Activated CD4-positive, alpha-beta T cell treated with anti-CD3 and anti-CD28 coated beads for 36 hours (primary cell): Measurements from ENCODE around the gene SLC35B4. TPM values are rescaled to one million over a fixed set of nuclear protein-coding genes. Genes with fewer than 3 reads are reported as not detected.
"Not testable (repeated sequence)": the region's sequence is repeated elsewhere in the genome, so short reads cannot be mapped to it uniquely, and the experiment has no call there.

Source experiments
- ATAC-seq: fragments of 200-7000 bp; cut with Tn5 transposase; one replicate; pipeline ENCODE4 v1.10.0; 2021; ENCODE audit warnings: mild to moderate bottlenecking, moderate library complexity
- CTCF ChIA-PET: fragments of 350-600 bp; sonication (Branson Sonifier 250); formaldehyde crosslinking; loops from one replicate; lab custom pipeline; 2021; ENCODE audit warnings: antibody characterized with exemption; lab: Charles Lee
- POLR2A ChIA-PET: fragments of 350-600 bp; sonication (Branson Sonifier 250); formaldehyde crosslinking; loops from one replicate; lab custom pipeline; 2021; ENCODE audit warnings: antibody characterized with exemption, inconsistent platforms; lab: Charles Lee
- DNase-seq: peaks from one replicate; pipeline ENCODE4 v3.0.0-alpha.2; 2020
- H3K27ac Mint-ChIP-seq: one replicate; pipeline ENCODE4 v1.8.0; 2021; ENCODE audit warnings: mixed read lengths
- H3K27me3 Mint-ChIP-seq: one replicate; pipeline ENCODE4 v1.8.0; 2021; ENCODE audit warnings: mixed read lengths
- H3K36me3 Mint-ChIP-seq: one replicate; pipeline ENCODE4 v1.8.0; 2021; ENCODE audit warnings: low read depth, mixed read lengths
- H3K4me1 Mint-ChIP-seq: one replicate; pipeline ENCODE4 v1.8.0; 2021; ENCODE audit warnings: mixed read lengths
- H3K4me3 Mint-ChIP-seq: one replicate; pipeline ENCODE4 v1.8.0; 2021; ENCODE audit warnings: mild to moderate bottlenecking, moderate library complexity, mixed read lengths
- H3K9me3 Mint-ChIP-seq: one replicate; pipeline ENCODE4 v1.8.0; 2021; ENCODE audit warnings: low read depth, mixed read lengths
- intact Hi-C, 2 experiments: fragments of 100-400 bp; cut with DNase I in 1 of 2; cut with micrococcal nuclease in 1 of 2; formaldehyde crosslinking; loops; one replicate each; pipeline versions ENCODE4 v1.14.2 to v1.15.1; 2022 to 2024; cut with DNase I, micrococcal nuclease
- total RNA-seq, 2 experiments: library from RNA; stranded (reverse); gene quantifications; one replicate each; pipeline ENCODE4 v1.2.3, GENCODE V29; 2021

SLC35B4 gene
- total RNA-seq, 2 experiments from 2014 or later: 13.6 to 15.5 TPM

DNA sequence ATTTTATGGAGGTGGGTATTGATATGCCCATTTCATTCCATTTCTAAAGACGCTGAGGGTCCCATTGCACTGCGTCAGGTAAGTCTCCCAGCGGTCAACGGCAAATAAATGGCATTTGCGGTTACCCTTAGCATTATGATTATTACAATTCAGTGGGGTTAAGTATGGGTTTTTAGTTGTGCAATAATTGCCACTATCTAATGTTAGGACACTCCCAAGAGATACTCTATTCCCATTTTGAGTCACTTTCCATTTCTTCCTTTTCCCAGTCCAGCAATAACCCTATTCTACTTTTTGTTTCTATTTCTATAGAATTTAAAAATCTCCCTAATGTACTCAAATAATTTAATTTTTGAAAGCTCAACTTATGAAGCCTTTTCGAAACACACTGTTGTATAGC, 4.0 kb downstream of the SLC35B4 start:
- ChIA-PET CTCF (interaction anchor here (0.6 to 1.2 kb wide), 2 partner anchors 16 to 73 kb away, joined by 3 to 4 read pairs; no protein-coding TSS in a partner anchor), POLR2A (no interaction called here)
- Mint-ChIP-seq H3K4me3 (no peak overlapping the region), H3K27ac (no peak overlapping the region), H3K4me1 (peaks cover 15% of the 10 kb centered on the region), H3K9me3 (no peaks in the 10 kb centered on the region), H3K36me3 (no peaks in the 10 kb centered on the region), H3K27me3 (no peaks in the 10 kb centered on the region)
- no peak for DNase-seq
- ATAC-seq: no peak
- intact Hi-C loops: loop anchor here in 1 of 2 experiments (10.0 kb wide), 1 partner anchor 1242 kb away; the partner anchor contains the start of gene NUP205

DNA sequence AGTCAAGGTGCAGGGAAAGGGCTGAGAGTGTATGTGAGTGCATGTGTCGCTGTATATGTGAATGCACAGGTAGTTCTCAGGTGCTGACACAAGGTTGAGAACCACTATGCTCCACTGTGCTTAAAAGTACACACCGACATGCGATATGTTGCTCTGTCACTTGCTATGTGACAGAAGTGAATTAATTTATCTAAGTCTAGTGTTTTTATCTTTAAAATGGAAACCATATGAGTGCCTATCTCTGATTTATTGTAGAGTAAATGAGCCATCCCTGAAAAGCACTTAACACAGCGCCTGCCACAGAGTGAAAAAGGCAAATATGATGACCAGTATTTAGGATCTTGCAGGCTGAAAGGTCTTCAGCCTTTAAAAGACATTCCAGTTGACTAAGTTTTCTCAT, 4.9 kb downstream of the SLC35B4 start:
- intact Hi-C loops: loop anchor here in 1 of 2 experiments (10.0 kb wide), 1 partner anchor 1243 kb away; the partner anchor contains the start of gene NUP205
- H3K27me3 Mint-ChIP-seq: no peaks in the 10 kb centered on the region
- CTCF ChIA-PET: no interaction called here
- POLR2A ChIA-PET: no interaction called here
- no peak for DNase-seq
- no peak for ATAC-seq
- H3K4me1 Mint-ChIP-seq: peaks cover 9% of the 10 kb centered on the region
- H3K9me3 Mint-ChIP-seq: no peaks in the 10 kb centered on the region
- no peak overlapping the region for H3K4me3 Mint-ChIP-seq
- H3K36me3 Mint-ChIP-seq: no peaks in the 10 kb centered on the region
- H3K27ac Mint-ChIP-seq: no peak overlapping the region

DNA sequence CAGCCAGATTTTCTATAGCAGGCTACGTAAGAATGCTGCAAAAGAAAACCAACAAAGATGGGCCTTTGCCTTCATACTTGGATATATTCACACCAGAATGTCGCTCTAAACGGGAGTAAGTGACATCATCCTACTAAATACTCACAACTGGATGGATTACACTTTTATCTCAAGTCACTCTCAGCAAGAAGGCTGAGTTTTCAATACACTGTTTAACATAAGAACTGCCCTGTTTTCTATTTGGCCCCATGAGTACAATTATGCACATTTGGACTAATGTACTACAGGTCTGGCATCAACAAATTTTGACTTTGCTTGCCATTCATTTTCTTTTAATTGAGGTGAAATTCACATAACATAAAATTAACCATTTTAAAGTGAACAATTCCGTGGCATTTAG, 8.2 kb downstream of the SLC35B4 start:
- no peak for ATAC-seq
- H3K27me3 Mint-ChIP-seq: no peaks in the 10 kb centered on the region
- ChIA-PET CTCF (no interaction called here), POLR2A (no interaction called here)
- no peak overlapping the region for H3K4me3 Mint-ChIP-seq
- H3K27ac Mint-ChIP-seq: no peak overlapping the region
- DNase-seq: no peak
- intact Hi-C loops: no loop called here
- H3K36me3 Mint-ChIP-seq: peaks cover 19% of the 10 kb centered on the region
- H3K4me1 Mint-ChIP-seq: no peaks in the 10 kb centered on the region
- no peaks in the 10 kb centered on the region for H3K9me3 Mint-ChIP-seq

DNA sequence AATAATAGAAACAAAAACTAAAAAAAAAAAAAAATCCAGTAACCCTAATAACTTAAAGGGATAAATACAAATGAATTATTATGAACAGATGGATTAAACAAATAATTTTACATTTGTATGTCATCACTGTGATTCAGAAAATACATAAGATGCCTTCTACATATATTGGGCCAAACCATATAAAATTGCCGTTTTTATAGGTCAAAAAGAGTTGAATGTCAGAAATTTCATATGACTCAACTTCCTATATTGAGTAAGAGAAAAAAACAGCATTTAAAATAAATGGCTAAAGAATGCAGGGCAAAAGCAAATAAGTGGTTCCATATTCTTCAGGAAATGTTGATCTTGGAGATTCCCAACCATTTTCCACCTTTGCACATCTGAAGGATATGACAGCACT, 9.4 kb downstream of the SLC35B4 start:
- Mint-ChIP-seq H3K9me3 (no peaks in the 10 kb centered on the region), H3K27ac (no peak overlapping the region), H3K36me3 (peaks cover 19% of the 10 kb centered on the region), H3K4me3 (no peak overlapping the region), H3K27me3 (no peaks in the 10 kb centered on the region), H3K4me1 (no peaks in the 10 kb centered on the region)
- POLR2A ChIA-PET: no interaction called here
- ATAC-seq: no peak
- CTCF ChIA-PET: no interaction called here
- intact Hi-C loops: no loop called here
- DNase-seq: no peak

DNA sequence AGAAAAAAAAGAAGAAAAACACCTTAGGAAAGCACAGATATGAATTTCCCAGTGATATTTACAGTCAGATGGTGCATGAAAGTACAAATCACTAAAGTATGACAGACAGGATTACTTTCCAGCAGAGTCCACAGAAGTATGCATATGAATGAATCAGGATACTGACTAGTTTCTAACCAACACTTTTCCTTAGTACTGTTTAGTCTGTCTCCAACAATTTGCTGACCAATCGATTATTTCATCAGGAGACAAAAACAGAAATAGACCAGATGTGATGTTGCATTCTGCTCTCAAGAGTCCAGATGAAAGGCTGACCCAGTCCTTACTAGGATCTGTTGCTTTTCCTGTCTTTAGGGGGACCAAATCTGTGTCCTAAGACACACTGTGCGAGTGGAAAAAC, 14.6 kb downstream of the SLC35B4 start:
- Mint-ChIP-seq H3K9me3 (no peaks in the 10 kb centered on the region), H3K27ac (no peak overlapping the region), H3K4me3 (no peak overlapping the region), H3K36me3 (peaks cover 41% of the 10 kb centered on the region), H3K27me3 (no peaks in the 10 kb centered on the region), H3K4me1 (no peaks in the 10 kb centered on the region)
- intact Hi-C loops: no loop called here
- no peak for ATAC-seq
- ChIA-PET POLR2A (no interaction called here), CTCF (no interaction called here)
- no peak for DNase-seq

DNA sequence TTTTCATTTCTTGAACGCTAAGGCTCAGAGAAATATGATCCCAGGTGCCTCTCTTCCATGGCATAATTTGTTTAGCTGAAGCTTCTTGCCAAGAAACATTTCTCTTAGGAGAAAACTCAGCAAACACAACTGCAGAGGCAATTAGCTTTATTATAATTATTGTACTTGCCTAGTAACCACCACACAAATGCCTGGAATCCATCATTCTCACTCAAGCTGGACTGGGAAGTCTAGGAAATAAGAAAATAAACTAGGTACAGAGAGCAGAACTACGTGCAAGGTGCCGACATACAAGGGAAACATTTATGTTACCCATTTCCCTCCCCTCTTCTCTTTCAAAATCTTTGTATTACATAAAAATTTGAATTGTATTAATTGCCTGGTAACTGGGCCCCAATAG, 15.1 kb downstream of the SLC35B4 start:
- H3K27ac Mint-ChIP-seq: no peak overlapping the region
- H3K4me3 Mint-ChIP-seq: no peak overlapping the region
- ATAC-seq (no peak), DNase-seq (no peak)
- H3K36me3 Mint-ChIP-seq: peaks cover 43% of the 10 kb centered on the region
- POLR2A ChIA-PET: no interaction called here
- H3K27me3 Mint-ChIP-seq: no peaks in the 10 kb centered on the region
- H3K4me1 Mint-ChIP-seq: no peaks in the 10 kb centered on the region
- CTCF ChIA-PET: no interaction called here
- no peaks in the 10 kb centered on the region for H3K9me3 Mint-ChIP-seq
- intact Hi-C loops: no loop called here

DNA sequence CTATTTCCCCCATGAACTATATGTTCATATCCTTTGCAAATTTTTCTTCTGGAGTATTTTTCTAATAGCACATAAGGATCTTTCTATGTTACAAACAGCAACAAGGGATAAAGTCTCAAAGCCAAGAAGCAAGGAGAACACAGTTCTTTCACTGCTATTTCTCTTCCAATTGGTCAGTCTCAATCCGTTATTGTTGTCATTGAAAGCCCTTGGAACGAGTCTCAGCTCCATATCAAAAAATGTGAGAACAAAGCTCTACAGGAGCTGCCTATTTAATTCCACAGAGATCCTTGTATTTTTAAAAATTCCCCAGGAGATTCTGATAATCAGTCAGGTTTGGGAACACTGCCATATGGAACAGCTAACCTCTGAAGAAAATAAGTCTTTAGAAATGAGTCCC, 15.7 kb downstream of the SLC35B4 start:
- POLR2A ChIA-PET: no interaction called here
- H3K4me3 Mint-ChIP-seq: no peak overlapping the region
- intact Hi-C loops: no loop called here
- no peak overlapping the region for H3K27ac Mint-ChIP-seq
- H3K27me3 Mint-ChIP-seq: no peaks in the 10 kb centered on the region
- peaks cover 44% of the 10 kb centered on the region for H3K36me3 Mint-ChIP-seq
- no peaks in the 10 kb centered on the region for H3K9me3 Mint-ChIP-seq
- H3K4me1 Mint-ChIP-seq: no peaks in the 10 kb centered on the region
- ATAC-seq (no peak), DNase-seq (no peak)
- CTCF ChIA-PET: no interaction called here

DNA sequence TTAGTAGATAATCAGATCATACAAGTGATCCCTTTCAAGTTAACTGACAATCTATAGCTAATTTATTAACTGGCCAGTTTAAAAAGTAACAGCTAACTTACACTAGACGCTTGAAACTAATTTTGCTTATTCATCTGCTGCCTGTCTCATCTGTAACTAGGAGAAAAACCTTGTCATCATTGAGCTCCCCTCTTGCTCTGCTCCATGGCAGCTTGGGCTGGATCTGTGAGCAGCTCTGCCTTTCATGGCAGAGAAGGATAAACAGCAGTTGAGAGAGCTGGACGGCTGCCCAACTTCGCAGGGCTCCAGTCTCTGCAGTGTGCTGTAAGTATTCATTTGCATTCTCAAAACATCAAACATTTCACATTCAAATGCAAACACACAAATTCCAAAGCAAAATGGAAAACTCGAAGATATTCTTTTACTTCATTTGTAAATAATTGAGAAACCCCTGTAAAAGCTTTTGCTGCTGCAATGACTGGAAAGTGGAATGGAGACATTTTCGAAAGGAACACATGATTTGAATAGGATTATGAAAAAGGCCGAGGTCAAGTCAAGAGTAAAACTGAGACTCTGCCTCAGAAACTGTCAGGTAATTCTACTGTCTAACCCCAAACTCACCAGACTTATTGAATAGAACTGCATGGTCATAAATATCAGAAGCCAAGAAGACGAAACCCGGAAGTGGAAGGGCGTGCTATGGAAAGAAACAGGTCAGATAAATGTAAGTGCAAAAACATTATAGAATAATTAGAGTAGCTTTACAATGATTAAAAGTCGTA, 17.6 kb downstream of the SLC35B4 start:
- no peaks in the 10 kb centered on the region for H3K4me1 Mint-ChIP-seq
- intact Hi-C loops: no loop called here
- no peaks in the 10 kb centered on the region for H3K9me3 Mint-ChIP-seq
- DNase-seq (no peak), ATAC-seq (no peak)
- H3K4me3 Mint-ChIP-seq: no peak overlapping the region
- ChIA-PET POLR2A (no interaction called here), CTCF (interaction anchor here (0.6 kb wide), 1 partner anchor 66 kb away, joined by 3 read pairs; no protein-coding TSS in a partner anchor)
- no peak overlapping the region for H3K27ac Mint-ChIP-seq
- H3K36me3 Mint-ChIP-seq: peaks cover 49% of the 10 kb centered on the region
- no peaks in the 10 kb centered on the region for H3K27me3 Mint-ChIP-seq

DNA sequence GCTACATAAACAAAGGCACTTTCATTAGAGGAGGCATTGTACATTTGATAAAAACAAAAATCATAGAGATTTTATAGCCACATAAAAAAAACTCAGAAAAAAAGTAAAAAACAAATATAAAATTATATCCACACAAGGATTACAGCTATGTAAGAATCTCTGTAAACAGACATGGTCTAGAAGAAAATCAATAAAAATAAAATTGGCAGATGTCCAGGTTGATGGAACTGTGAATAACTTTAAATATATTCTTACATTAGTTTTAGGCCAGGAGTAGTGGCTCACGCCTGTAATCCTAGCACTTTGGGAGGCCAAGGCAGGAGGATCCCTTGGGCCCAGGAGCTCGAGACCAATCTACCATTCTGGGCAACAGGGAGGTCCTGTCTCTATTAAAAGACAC, 19.2 kb downstream of the SLC35B4 start:
- intact Hi-C loops: no loop called here

DNA sequence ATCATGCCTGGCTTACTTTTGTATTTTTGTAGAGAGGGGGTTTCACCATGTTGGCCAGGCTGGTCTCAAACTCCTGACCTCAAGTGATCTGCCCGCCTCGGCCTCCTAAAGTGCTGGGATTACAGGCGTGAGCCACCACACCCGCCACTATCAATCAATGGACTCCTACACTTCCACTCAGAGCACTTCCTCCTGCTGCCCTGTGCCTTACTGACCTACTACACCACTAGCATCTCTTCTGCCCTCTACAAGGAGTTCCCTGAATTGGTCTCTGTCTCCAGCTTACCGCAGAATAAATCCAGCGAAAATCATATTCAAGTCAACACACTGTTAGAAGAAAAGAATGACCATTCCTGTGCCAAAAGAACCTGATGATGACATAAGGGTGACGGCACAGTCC, 20.7 kb downstream of the SLC35B4 start:
- ATAC-seq, H3K27me3 Mint-ChIP-seq, H3K9me3 Mint-ChIP-seq, H3K4me1 Mint-ChIP-seq, H3K4me3 Mint-ChIP-seq, POLR2A ChIA-PET, H3K27ac Mint-ChIP-seq, CTCF ChIA-PET, intact Hi-C loops, DNase-seq: not testable (repeated sequence)
- peaks cover 46% of the 10 kb centered on the region for H3K36me3 Mint-ChIP-seq

More for the DNA sequence above, 19.2 kb downstream of the SLC35B4 start:
- H3K36me3 Mint-ChIP-seq: peaks cover 50% of the 10 kb centered on the region
- DNase-seq (no peak), ATAC-seq (no peak)
- no peaks in the 10 kb centered on the region for H3K27me3 Mint-ChIP-seq
- H3K9me3 Mint-ChIP-seq: no peaks in the 10 kb centered on the region
- no peak overlapping the region for H3K4me3 Mint-ChIP-seq
- ChIA-PET POLR2A (no interaction called here), CTCF (no interaction called here)
- H3K27ac Mint-ChIP-seq: no peak overlapping the region
- H3K4me1 Mint-ChIP-seq: no peaks in the 10 kb centered on the region

DNA sequence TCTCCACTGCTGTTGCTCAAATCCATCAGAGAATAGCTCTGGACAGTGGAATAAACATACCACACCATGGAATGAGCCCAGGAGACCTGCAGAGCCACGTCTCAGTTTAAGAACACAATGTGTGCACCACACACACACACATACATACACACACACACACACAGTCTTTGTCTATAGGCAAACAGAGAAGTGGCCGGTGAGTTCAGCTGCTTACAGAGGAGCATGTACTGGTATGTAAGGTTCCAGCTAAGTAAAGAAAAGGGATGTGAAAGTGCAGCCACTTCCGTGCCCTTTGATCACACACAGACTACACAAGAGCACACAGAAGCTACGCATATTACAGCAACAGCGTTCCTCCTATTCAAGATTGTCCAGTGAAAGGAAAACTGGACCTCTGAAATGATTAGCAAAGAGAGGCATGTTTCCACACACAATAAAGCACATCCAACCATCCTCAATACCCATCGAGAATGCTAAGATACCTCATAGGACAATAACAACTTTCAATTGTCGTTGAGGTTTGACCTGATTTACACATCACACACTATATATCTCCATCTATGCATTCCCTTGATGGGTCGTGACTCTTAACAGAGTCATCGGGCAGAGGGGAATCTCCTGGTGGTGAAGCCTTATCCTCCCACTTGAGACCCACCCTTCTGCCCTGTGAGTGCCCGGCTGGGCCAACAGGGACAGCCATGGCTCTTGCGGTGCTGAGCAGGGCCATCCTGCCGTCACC, 23.6 kb downstream of the SLC35B4 start:
- ATAC-seq (no peak), DNase-seq (no peak)
- peaks cover 38% of the 10 kb centered on the region for H3K36me3 Mint-ChIP-seq
- ChIA-PET POLR2A (interaction anchor here (0.7 kb wide), 1 partner anchor 1383 kb away, joined by 3 read pairs; no protein-coding TSS in a partner anchor), CTCF (interaction anchor here (0.5 to 0.7 kb wide), 3 partner anchors 25 to 83 kb away, joined by 3 read pairs; no protein-coding TSS in a partner anchor)
- no peak overlapping the region for H3K4me3 Mint-ChIP-seq
- H3K4me1 Mint-ChIP-seq: no peaks in the 10 kb centered on the region
- no peaks in the 10 kb centered on the region for H3K27me3 Mint-ChIP-seq
- H3K9me3 Mint-ChIP-seq: no peaks in the 10 kb centered on the region
- intact Hi-C loops: no loop called here
- H3K27ac Mint-ChIP-seq: no peak overlapping the region

DNA sequence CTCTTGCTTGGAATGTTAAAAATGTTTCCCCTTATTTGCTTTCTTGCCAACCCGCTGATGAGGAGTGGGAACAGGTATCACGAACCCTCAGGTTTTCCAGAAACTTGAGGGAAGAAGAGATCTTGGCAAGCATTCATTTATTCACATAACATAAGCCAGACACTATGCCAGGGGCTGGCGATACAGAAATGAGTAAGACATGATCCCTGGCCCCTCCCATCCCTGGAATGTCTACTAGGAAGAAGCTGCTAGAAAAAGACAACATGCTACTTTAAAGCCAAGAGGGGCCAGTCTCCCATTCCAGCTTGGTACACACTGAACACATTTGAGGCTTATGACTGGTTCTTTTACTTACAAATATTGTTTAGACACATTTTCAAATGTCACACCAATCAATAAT, 26.4 kb downstream of the SLC35B4 start:
- Mint-ChIP-seq H3K36me3 (peaks cover 21% of the 10 kb centered on the region), H3K4me3 (no peak overlapping the region), H3K9me3 (no peaks in the 10 kb centered on the region), H3K27me3 (no peaks in the 10 kb centered on the region), H3K4me1 (no peaks in the 10 kb centered on the region), H3K27ac (no peak overlapping the region)
- ATAC-seq (no peak), DNase-seq (no peak)
- CTCF ChIA-PET: no interaction called here
- intact Hi-C loops: no loop called here
- POLR2A ChIA-PET: no interaction called here
